DND-41 (cell line): ENCODE data around the gene WDR86.

ENCODE experiments used
- ATAC-seq: fragments of 200-7000 bp; cut with Tn5 transposase; 3 replicates; pipeline ENCODE4 v1.9.1; 2021; ENCODE audit warnings: low read depth; ENCODE audit not compliant: insufficient read depth
- DNase-seq: peaks from one replicate; pipeline ENCODE4 v3.0.0-alpha.2; 2020
- H2AFZ ChIP-seq: 2 replicates; pipeline ENCODE4 v1.6.0; 2012; ENCODE audit warnings: low read depth, low read length
- H3K27ac ChIP-seq: 2 replicates; pipeline ENCODE4 v1.5.1; 2012; ENCODE audit warnings: low read length, inconsistent platforms
- H3K27me3 ChIP-seq: fragments of 200-600 bp; sonication (generic); 2 replicates; pipeline ENCODE4 v1.6.0; 2012; ENCODE audit warnings: low read length, mild to moderate bottlenecking, inconsistent platforms; ENCODE audit not compliant: insufficient read depth, poor library complexity
- H3K36me3 ChIP-seq: 2 replicates; pipeline ENCODE4 v1.5.1; 2012; ENCODE audit warnings: low read length, inconsistent platforms; ENCODE audit not compliant: insufficient read depth
- H3K4me1 ChIP-seq: 2 replicates; pipeline ENCODE4 v1.5.1; 2012; ENCODE audit warnings: mild to moderate bottlenecking, low read length; ENCODE audit not compliant: insufficient read depth
- H3K4me2 ChIP-seq: 2 replicates; pipeline ENCODE4 v1.6.0; 2012; ENCODE audit warnings: mild to moderate bottlenecking, moderate library complexity, low read length, inconsistent platforms; ENCODE audit not compliant: insufficient read depth
- H3K4me3 ChIP-seq, 2 experiments: fragments of 200-600 bp in 1 of 2; shearing (Covaris generic) in 1 of 2; 2 replicates each; pipeline ENCODE4 v1.5.1; 2012 to 2016; ENCODE audit warnings: inconsistent platforms in 2 of 2, low read length in 2 of 2, mild to moderate bottlenecking in 2 of 2, low read depth in 1 of 2, moderate library complexity in 1 of 2
- H3K79me2 ChIP-seq: 2 replicates; pipeline ENCODE4 v1.6.0; 2012; ENCODE audit warnings: low read length, inconsistent platforms; ENCODE audit not compliant: insufficient read depth
- H3K9ac ChIP-seq: 2 replicates; pipeline ENCODE4 v1.6.0; 2012; ENCODE audit warnings: low read depth, mild to moderate bottlenecking, inconsistent platforms, low read length, moderate library complexity
- H3K9me3 ChIP-seq: 2 replicates; pipeline ENCODE4 v1.5.1; 2012; ENCODE audit warnings: low read length, moderate library complexity, mild to moderate bottlenecking, inconsistent platforms; ENCODE audit not compliant: insufficient read depth, severe bottlenecking
- H4K20me1 ChIP-seq: 2 replicates; pipeline ENCODE4 v1.6.0; 2012; ENCODE audit warnings: low read length; ENCODE audit not compliant: insufficient read depth
- CTCF ChIP-seq: IDR thresholded peaks from 2 replicates; pipeline ENCODE4 v1.5.1; 2012; ENCODE audit warnings: borderline replicate concordance, low read length, moderate library complexity, mild to moderate bottlenecking; ENCODE audit not compliant: poor library complexity, severe bottlenecking; ENCODE audit errors: extremely low read depth
- EZH2 ChIP-seq: IDR thresholded peaks from 3 replicates; pipeline ENCODE4 v1.6.1; 2012; ENCODE audit warnings: borderline replicate concordance, low read depth, mild to moderate bottlenecking, moderate library complexity, low read length, inconsistent platforms; ENCODE audit not compliant: severe bottlenecking

WDR86 gene

GRCh38 chr7:151374139-151374538 is 35.7 kb downstream of the WDR86 start:
- Histone ChIP-seq H3K27me3 (no peaks in the 10 kb centered on the region), H4K20me1 (no peaks in the 10 kb centered on the region), H3K4me2 (no peak overlapping the region), H3K4me1 (no peaks in the 10 kb centered on the region), H3K27ac (no peak overlapping the region), H3K9me3 (no peaks in the 10 kb centered on the region), H3K36me3 (peaks cover 74% of the 10 kb centered on the region), H3K9ac (no peak overlapping the region), H3K4me3 (no peak overlapping the region), H3K79me2 (no peaks in the 10 kb centered on the region), H2AFZ (no peak overlapping the region)
- ATAC-seq (no peak), DNase-seq (no peak)
- TF ChIP-seq EZH2 (no peak), CTCF (no peak)

DNA sequence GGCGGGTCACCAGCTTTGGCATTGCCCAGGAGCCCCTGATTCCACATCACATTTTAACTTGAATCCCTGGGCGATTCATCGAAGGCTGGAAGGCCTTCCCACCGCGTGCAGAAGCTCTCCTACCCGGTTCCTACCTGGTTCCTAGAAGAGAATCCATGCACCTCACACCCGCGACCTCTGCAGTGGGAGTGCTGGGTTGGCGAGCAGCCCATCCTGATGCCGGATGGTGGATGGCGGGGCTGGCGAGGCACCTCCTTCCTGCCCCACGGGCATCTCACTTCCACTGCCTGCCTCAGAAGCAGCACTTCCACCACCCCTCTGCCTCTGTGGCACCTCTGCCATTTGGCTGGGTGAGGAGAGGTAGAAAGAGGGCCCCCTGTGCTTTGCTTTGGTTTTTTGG is 36.2 kb downstream of the WDR86 start:
- H3K9ac ChIP-seq = no peak overlapping the region
- peaks cover 73% of the 10 kb centered on the region for H3K36me3 ChIP-seq
- H3K79me2 ChIP-seq = no peaks in the 10 kb centered on the region
- H3K4me2 ChIP-seq = no peak overlapping the region
- H2AFZ ChIP-seq = no peak overlapping the region
- ATAC-seq = no peak
- H4K20me1 ChIP-seq = no peaks in the 10 kb centered on the region
- H3K4me1 ChIP-seq = peaks cover 2% of the 10 kb centered on the region
- TF ChIP-seq EZH2 (no peak), CTCF (no peak)
- no peaks in the 10 kb centered on the region for H3K27me3 ChIP-seq
- DNase-seq = no peak
- H3K9me3 ChIP-seq = no peaks in the 10 kb centered on the region
- no peak overlapping the region for H3K4me3 ChIP-seq
- no peak overlapping the region for H3K27ac ChIP-seq

- DNase-seq = no peak
- H3K9ac ChIP-seq = no peak overlapping the region
- ATAC-seq = no peak
- no peaks in the 10 kb centered on the region for H4K20me1 ChIP-seq
- H3K4me2 ChIP-seq = no peak overlapping the region
- peaks cover 10% of the 10 kb centered on the region for H3K4me1 ChIP-seq
- peak overlapping the region; percentile 20; the same call in 1 of the 2 replicates for H3K27ac ChIP-seq
- H2AFZ ChIP-seq = no peak overlapping the region
- peaks cover 74% of the 10 kb centered on the region for H3K36me3 ChIP-seq
- H3K79me2 ChIP-seq = no peaks in the 10 kb centered on the region
- TF ChIP-seq EZH2 (no peak), CTCF (no peak)
- H3K27me3 ChIP-seq = no peaks in the 10 kb centered on the region
- no peaks in the 10 kb centered on the region for H3K9me3 ChIP-seq
- H3K4me3 ChIP-seq = no peak overlapping the region
These were observed 37.1 kb downstream of the WDR86 start for GRCh38 chr7:151372612-151373265.

DNA sequence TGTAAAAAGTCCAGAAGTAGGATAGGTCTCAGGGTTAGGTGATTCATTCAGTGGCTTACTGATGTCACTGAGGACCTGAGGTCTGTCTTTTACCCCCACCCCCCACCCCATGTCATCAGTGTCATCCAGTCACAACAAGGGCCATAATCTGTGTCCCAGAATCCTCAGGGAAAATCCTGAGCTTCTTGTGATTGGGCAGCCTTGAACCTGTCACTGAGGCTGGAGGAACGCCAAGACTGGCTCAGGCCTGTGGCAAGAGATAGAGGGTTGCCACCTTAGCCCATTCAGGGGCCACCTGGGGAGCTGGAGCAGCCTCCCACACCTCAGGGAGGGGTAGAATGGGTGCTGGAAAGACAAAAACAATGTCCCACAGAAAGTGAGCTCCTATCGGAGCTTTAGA is 38.6 kb downstream of the WDR86 start:
- no peak overlapping the region for H2AFZ ChIP-seq
- peaks cover 66% of the 10 kb centered on the region for H3K36me3 ChIP-seq
- DNase-seq (no peak), ATAC-seq (no peak)
- no peak overlapping the region for H3K9ac ChIP-seq
- H4K20me1 ChIP-seq = no peaks in the 10 kb centered on the region
- H3K27me3 ChIP-seq = no peaks in the 10 kb centered on the region
- TF ChIP-seq EZH2 (no peak), CTCF (no peak)
- peaks cover 11% of the 10 kb centered on the region for H3K4me1 ChIP-seq
- no peaks in the 10 kb centered on the region for H3K79me2 ChIP-seq
- no peak overlapping the region for H3K27ac ChIP-seq
- no peaks in the 10 kb centered on the region for H3K9me3 ChIP-seq
- no peak overlapping the region for H3K4me2 ChIP-seq
- H3K4me3 ChIP-seq = no peak overlapping the region
